A172 (cell line): ENCODE data around the gene DPM3. TPM values are rescaled to one million over a fixed set of nuclear protein-coding genes. Genes with fewer than 3 reads are reported as not detected.

ENCODE experiments used
- DNase-seq: peaks from one replicate; pipeline ENCODE4 v3.0.0-alpha.2; 2015; ENCODE audit warnings: low spot score
- total RNA-seq: library from RNA; depleted of rRNA; stranded (reverse); fragments of >200 nt; shearing (Covaris generic); gene quantifications from 2 replicates; pipeline ENCODE4 v1.2.3, GENCODE V29; 2014; rRNA removed

Gene DPM3
- total RNA-seq, 1 experiment from 2014 or later = 37.4 TPM

DNA sequence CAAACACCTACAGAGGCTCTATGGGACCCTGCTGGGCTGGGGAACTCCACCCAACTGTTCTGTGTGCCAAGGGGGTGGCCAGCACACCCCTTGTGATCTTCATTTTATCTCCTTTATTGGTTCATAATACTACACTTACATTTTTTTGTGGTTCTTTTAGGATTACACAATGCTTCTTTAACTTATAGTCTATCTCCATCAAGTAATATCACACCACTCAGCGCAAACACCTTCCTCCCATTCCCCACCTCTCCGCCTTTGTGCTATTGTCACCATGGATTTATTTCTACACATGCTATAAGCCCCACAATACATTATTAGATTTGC, 45.7 kb downstream of the DPM3 start:
- no peak for DNase-seq

GRCh38 chr1:155093911-155094621, 46.3 kb downstream of the DPM3 start:
- peak; percentile 67 for DNase-seq

GRCh38 chr1:155092641-155093040, 47.7 kb downstream of the DPM3 start:
- DNase-seq = no peak

- DNase-seq = no peak
Measured at GRCh38 chr1:155092131-155092530, 48.2 kb downstream of the DPM3 start.

DNA sequence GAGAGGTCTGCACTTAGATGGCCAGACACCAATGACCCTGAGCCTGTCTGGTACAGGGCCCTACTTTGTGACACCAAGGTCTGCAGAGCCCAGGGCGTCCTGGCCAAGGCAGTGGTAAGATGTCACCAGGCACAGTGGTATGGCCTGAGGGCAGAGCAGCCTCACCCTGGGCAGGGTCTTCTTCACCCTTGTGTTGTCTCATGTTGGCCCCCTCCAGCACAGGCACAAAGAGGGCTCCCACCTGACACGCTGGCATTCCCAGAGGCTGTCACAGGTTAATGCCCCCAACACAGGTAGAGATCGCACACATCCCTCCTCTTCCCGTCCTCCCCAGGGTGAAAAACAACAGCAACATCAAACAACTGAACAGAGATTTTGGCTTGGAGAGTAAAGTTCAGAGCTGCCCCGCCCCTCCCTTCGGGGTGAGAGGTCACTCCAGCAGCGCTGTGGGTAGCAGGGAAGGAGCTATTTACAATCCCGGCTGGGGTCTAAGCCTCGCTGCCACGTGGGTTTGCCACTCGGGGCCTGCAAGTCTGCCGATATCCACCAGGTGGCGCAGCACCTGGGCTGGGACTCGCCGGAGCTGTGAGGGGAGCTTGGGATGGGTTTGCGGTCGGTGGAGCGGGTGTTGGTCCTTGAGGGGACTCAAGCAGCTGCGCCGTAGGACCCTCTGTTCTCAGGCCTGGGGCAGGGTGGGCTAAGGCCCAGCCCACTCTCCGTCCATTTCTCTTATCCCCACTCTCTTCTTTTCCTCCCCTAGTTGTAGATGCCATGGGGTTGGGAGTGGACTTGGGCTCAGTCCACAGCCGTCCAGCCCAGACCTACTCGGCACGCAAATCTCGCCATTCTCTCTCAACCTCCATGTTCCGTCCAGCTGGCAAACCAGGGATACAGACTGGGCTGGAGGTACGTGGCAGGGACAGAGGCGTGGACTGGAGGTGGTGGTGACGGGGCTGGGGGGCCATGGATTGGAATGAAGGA, 49.0 kb downstream of the DPM3 start:
- DNase-seq = peak; percentile 53

Other genes starting within 250 kb of the DPM3 start
- gene PMVK, start 203.8 kb downstream of the DPM3 start, total RNA-seq = 13.9 and 14.3 TPM in 2 replicates
- gene PBXIP1, start 184.4 kb downstream of the DPM3 start, total RNA-seq = 51.0 and 89.4 TPM in 2 replicates
- gene PYGO2, start 178.7 kb downstream of the DPM3 start, total RNA-seq = 27.1 and 27.5 TPM in 2 replicates
- 292 and 357 TPM in 2 replicates for gene SHC1, start 169.8 kb downstream of the DPM3 start, total RNA-seq
- gene CKS1B, start 165.8 kb downstream of the DPM3 start, total RNA-seq = 312 and 369 TPM in 2 replicates
- 63.5 and 65.9 TPM in 2 replicates for gene FLAD1, start 157.2 kb downstream of the DPM3 start, total RNA-seq
- gene LENEP, start 146.9 kb downstream of the DPM3 start, total RNA-seq = not detected in 2 replicates
- 27.3 and 29.5 TPM in 2 replicates for gene ZBTB7B, start 137.7 kb downstream of the DPM3 start, total RNA-seq
- 0.90 TPM in 1 of 2 replicates, not detected in the other for gene DCST2, start 106.8 kb downstream of the DPM3 start, total RNA-seq
- gene DCST1, start 106.7 kb downstream of the DPM3 start, total RNA-seq = not detected in 2 replicates
- 144 and 154 TPM in 2 replicates for gene ADAM15, start 89.2 kb downstream of the DPM3 start, total RNA-seq
- gene EFNA4, start 76.8 kb downstream of the DPM3 start, total RNA-seq = 20.3 and 21.7 TPM in 2 replicates
- 1.5 and 2.5 TPM in 2 replicates for gene EFNA3, start 61.7 kb downstream of the DPM3 start, total RNA-seq
- gene EFNA1, start 12.7 kb downstream of the DPM3 start, total RNA-seq = 17.0 and 17.9 TPM in 2 replicates
- 30.4 and 39.8 TPM in 2 replicates for gene SLC50A1, start 4.7 kb downstream of the DPM3 start, total RNA-seq
- 122 and 126 TPM in 2 replicates for gene KRTCAP2, start 32.8 kb upstream of the DPM3 start, total RNA-seq
- gene TRIM46, start 33.3 kb upstream of the DPM3 start, total RNA-seq = 1.1 and 3.4 TPM in 2 replicates
- gene THBS3, start 67.4 kb upstream of the DPM3 start, total RNA-seq = 11.3 and 24.6 TPM in 2 replicates
- gene MTX1, start 68.2 kb upstream of the DPM3 start, total RNA-seq = 85.8 and 110 TPM in 2 replicates
- gene ENTREP3, start 115.0 kb upstream of the DPM3 start, total RNA-seq = 10.7 and 11.4 TPM in 2 replicates
- gene SCAMP3, start 121.8 kb upstream of the DPM3 start, total RNA-seq = 136 and 169 TPM in 2 replicates
- 13.9 and 21.6 TPM in 2 replicates for gene CLK2, start 133.0 kb upstream of the DPM3 start, total RNA-seq
- gene HCN3, start 136.9 kb upstream of the DPM3 start, total RNA-seq = 0.98 and 1.0 TPM in 2 replicates
- gene PKLR, start 160.9 kb upstream of the DPM3 start, total RNA-seq = not detected in 2 replicates
- gene FDPS, start 168.3 kb upstream of the DPM3 start, total RNA-seq = 304 and 375 TPM in 2 replicates
- 47.0 and 48.2 TPM in 2 replicates for gene RUSC1, start 180.4 kb upstream of the DPM3 start, total RNA-seq